GM15510 (cell line): ENCODE measurements around the gene EPHA10.

Experiments
- POLR2A ChIP-seq: IDR thresholded peaks from 3 replicates; pipeline ENCODE4 v1.6.1; 2011; ENCODE audit warnings: borderline replicate concordance; ENCODE audit not compliant: insufficient read length; ENCODE audit errors: extremely low read depth

EPHA10 gene

DNA sequence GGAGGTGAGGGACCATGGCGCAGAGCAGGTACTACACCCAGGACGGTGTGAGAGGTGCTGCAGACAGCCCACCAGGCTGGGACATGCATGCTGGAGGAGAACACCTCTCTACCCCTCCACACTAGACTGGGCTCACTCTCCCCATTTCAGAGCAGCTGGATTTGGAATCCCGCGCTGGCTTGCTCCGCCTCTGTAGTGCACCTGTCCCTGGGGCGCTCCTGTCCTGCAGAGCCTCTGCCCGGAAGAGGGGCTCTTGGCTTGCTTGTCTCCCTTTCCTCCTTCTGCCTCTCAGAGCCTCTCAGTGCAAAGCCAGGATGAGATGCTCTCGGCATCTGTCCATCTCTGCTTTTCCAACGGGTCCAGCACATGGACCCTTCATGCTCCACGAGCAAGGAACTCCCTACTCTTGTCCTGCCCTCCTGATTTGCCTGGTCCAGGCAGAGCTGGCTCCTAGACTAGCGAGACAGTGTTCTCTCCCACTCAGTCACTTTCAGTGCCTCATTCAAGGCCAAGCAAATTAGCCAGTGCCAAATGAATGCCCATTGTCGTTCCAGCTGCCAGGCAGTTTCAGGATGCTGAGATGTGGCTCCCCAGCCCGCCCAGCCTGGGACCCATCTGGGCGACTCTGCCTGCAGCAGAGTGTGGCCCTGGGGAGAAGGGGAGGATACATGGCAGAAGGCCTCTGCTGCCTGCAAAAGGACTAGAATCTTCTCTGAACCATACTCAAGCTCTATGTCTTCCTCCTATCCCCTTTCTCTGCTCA lies 38.9 kb downstream of the EPHA10 start:
- no peak for TF ChIP-seq POLR2A

DNA sequence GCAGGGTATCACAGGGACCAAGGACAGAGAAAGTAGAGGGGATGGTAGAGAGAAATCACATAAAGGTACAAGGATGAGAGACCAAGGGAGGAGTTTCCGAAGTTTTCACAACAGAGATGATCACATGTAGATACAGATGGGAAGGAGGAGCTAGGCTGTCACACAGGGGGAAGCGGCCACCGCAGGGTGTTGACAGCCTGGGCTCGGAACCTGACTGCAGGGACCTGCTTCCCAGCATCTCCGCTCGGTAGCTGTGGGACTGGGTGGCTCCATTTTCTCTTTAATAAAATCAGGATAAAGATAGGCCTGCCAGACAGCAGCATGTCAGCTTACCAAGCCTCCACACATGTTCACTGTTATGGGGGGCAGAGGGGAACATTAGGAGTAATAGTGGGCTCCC lies 40.3 kb downstream of the EPHA10 start:
- TF ChIP-seq POLR2A = no peak

DNA sequence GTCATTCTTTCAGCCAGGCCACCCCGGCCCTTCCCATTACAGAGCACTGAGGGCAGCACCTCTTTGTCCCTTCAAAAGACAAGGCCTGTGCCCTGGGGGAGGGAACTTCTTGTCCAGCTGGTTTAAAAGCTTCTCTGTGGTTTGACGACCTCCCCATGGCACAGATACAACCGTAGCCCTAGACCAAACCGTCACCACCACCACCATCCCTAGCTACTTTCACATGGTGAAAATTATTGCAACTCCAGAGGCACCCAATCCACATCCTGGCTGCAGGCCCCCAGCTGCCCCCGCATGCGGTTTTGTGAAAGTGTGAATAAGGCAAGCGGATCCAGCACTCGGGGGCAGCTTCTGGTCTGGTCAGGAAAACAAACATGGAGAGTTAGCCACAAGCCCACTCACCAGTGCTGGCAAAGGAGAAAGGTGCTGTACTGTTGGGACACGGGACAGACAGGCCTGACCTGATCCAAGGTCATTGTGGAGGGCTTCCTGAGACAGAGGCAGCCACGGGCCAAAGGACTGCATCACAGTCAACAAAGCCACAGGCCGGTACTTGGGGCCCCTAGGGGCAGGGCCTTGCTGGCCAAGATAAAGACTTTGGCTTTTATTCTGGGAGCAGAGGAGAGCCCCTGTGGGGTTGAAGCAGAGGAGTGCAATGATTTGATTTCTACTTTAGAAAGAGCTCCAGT lies 41.4 kb downstream of the EPHA10 start:
- no peak for TF ChIP-seq POLR2A

- no peak for TF ChIP-seq POLR2A
Measured at GRCh38 chr1:37723072-37723389, 41.9 kb downstream of the EPHA10 start.

DNA sequence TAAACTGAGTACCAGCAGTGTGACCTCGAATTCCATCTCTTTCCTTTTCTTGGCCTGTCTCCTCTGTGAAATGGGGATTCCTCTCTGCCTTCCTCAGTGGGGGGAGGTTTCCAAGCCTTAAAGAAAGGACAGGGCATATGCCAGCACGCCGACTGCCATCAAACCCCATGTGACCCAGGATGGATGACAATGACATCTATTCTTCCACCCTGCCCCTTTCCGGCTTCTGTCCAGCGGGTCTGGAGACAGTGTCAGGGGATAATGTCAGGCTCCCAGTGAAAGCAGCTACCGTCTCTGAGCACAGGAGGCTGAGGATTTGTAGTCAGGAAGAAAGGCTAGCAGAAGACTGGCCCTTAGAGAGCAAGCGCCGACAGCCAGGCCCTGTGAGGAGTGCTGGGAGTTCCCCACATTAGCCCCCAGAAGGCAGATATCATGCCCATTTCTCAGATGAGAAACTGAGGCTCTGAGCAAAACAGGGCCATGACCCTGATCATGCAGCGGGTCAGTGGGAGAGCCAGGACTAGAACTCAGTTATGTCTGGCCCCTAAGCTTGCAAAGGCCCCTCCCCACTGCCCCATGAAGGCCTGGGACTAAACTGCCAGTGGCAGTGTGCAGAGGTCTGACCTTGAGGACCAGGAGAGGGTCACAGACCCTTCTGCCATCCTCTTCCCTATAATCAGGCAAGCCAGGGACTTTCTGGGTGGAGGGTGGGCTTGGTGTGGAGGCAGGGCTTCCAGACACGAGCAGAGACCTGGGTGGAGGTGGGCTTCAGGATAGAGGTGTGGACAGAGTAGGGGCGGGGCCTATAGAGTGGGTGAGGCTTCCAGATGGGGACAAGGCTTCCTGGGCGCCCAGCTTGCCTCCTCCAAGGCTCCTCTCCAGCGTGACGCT lies 42.5 kb downstream of the EPHA10 start:
- TF ChIP-seq POLR2A = no peak

DNA sequence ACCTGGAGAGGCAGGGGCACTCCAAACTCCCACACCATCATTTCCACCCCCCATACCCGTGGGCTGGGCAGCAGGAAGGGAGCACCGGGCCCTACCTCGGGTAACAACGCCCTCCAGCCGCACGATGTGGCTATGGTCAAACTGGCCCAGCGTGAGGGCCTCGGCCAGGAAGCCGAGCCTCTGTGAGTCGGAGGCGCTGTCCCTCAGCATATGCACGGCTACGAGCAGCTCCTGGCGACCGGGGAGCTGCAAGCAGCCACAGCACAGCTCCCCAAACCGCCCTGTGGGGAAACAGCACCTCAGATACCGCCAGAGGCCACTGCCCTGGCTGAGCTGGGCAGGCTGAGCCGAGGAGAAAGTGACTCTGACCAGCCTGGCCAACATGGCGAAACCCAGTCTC lies 43.4 kb downstream of the EPHA10 start:
- no peak for TF ChIP-seq POLR2A

GRCh38 chr1:37720231-37721130 lies 44.4 kb downstream of the EPHA10 start:
- no peak for TF ChIP-seq POLR2A

DNA sequence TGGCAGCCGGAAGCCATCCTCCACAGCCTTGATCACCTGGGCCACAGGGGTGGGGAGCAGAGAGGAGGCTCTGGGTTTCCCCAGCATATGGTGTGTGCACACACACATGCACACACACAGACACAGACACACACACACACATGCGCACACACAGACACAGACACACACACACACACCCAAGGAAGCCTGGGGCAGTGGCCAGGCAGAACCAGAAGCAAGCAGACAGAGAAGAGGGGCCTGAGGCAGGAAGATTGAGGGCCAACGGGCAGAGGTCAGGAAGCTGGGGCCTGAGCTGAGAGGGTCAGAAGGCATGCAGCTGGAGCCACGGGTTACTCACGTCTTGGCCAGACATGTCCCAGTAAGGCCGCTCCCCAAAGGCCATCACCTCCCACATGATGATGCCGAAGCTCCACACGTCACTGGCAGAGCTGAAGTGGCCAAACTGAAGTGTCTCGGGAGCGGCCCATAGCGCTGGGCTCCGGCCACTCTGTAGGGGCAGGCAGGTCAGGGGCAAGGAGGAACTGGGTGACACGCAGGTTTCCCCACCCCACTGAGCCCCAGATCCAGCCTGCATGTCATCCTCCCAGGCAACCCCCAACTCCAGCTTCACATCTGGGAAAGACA lies 45.2 kb downstream of the EPHA10 start:
- TF ChIP-seq POLR2A = no peak

- TF ChIP-seq POLR2A = no peak
Measured at GRCh38 chr1:37718901-37719571, 45.9 kb downstream of the EPHA10 start.

GRCh38 chr1:37718181-37718900 lies 46.6 kb downstream of the EPHA10 start:
- TF ChIP-seq POLR2A = no peak

DNA sequence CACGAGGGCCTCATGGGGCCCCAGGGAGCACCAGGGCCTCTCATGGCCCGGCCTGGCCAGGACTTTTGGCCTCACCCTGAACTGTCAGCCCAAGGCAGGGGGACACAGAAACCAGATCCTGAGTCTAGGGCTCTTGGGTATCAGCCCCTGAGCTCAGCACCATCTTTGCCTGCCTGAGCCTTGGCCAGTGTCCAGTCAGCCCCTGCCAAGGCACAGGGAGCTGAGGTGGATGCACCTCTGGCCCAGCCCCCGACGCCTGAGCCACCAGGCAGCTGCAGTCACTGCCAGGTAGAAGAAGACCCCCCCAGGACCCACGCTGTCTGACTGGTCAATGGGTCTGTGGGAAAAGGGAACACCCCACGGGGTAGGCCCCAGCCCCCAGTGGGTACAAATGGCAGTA lies 47.3 kb downstream of the EPHA10 start:
- no peak for TF ChIP-seq POLR2A

DNA sequence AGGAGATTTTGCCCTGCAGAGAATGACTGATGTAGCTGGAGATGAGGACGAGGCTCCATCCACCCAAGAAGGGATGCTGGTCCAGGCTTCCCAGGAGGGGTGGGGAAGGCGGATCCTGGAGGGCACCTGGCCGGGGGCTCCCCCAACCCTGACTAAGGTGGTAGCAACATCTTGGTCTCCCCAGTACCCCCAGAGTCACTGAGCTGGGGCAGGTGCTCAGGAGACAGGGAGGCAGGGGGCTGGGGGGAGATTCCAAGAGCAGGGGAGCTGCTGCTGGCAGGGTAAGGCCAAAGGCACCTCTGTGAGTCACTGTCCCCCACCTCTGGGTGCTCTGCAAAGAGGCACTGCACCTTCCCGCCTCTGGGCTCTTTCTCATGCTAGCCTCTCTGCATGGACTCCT lies 48.6 kb downstream of the EPHA10 start:
- TF ChIP-seq POLR2A = no peak

GRCh38 chr1:37714689-37715088 lies 50.2 kb downstream of the EPHA10 start:
- TF ChIP-seq POLR2A = no peak

GRCh38 chr1:37714226-37714625 lies 50.7 kb downstream of the EPHA10 start:
- no peak for TF ChIP-seq POLR2A

GRCh38 chr1:37708471-37708870 lies 56.4 kb downstream of the EPHA10 start:
- no peak for TF ChIP-seq POLR2A
